Hepatocyte (in vitro differentiated cells): ENCODE results near the gene ROR2.

Experiments
- CTCF ChIP-seq: fragments of 200-600 bp; sonication (generic); IDR thresholded peaks from 2 replicates; pipeline ENCODE4 v1.5.1; 2016; ENCODE audit warnings: antibody characterized with exemption, mild to moderate bottlenecking; ENCODE audit not compliant: poor library complexity
- EZH2 ChIP-seq: fragments of 200-600 bp; sonication (generic); IDR thresholded peaks from 2 replicates; pipeline ENCODE4 v1.6.1; 2016; ENCODE audit warnings: antibody characterized with exemption, mild to moderate bottlenecking, borderline replicate concordance

DNA sequence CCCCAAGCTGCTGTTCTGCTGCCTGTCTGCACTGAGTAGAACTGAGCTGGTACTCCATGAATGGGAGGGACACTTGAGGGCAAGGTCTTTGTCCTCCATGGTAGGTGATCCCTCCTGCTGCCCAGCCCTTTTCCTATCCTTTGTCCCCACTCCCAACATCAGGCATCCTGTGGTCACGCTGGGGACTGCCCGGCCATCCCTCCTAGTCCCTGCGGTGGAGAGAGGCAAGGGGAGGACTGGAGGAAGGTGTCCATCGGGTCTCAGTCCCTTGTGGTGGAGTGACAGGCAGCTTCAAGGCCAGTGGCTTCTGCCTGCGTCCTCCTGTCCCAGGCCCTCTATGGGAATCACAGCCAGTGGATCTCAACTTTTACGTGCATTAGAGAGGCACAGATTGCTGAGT is 25.9 kb downstream of the ROR2 start:
- TF ChIP-seq EZH2: no peak
- TF ChIP-seq CTCF: no peak
